Breast epithelium (tissue), 4 donors: Measurements from ENCODE around the gene PRKN. TPM values are rescaled to one million over a fixed set of nuclear protein-coding genes. Genes with fewer than 3 reads are reported as not detected.

Experiments
- DNase-seq, 2 donors: peaks; one replicate each; pipeline ENCODE4 v3.0.0-alpha.2; 2019; ENCODE audit warnings: low spot score in 2 of 2
- H3K27ac ChIP-seq, 2 donors: fragments of 200-600 bp; sonication (generic) in 1 of 2; one replicate each; pipeline ENCODE4 v1.5.1; 2016 to 2019; ENCODE audit warnings: mild to moderate bottlenecking in 1 of 2
- H3K27me3 ChIP-seq, 2 donors: fragments of 200-600 bp; sonication (generic) in 1 of 2; one replicate each; pipeline versions ENCODE4 v1.5.1 to v1.6.0; 2017 to 2019; ENCODE audit warnings: control low read depth in 1 of 2, mild to moderate bottlenecking in 1 of 2
- H3K36me3 ChIP-seq: fragments of 200-600 bp; one replicate; pipeline ENCODE4 v1.5.1; 2019
- H3K4me1 ChIP-seq, 2 donors: fragments of 200-600 bp; sonication (generic); one replicate each; pipeline ENCODE4 v1.5.1; 2016 to 2019; ENCODE audit warnings: control low read depth in 1 of 2
- H3K4me3 ChIP-seq, 3 donors: fragments of 200-600 bp; sonication (generic); 1 replicate in 2 of 3; 2 replicates in 1 of 3; pipeline ENCODE4 v1.5.1; 2016 to 2019; ENCODE audit warnings: mild to moderate bottlenecking in 3 of 3, moderate library complexity in 2 of 3
- H3K9me3 ChIP-seq, 2 donors: fragments of 200-600 bp; sonication (generic) in 1 of 2; one replicate each; pipeline ENCODE4 v1.5.1; 2016 to 2019; ENCODE audit warnings: control low read depth in 1 of 2
- POLR2A ChIP-seq: fragments of 450-650 bp; IDR thresholded peaks from one replicate; pipeline ENCODE4 v1.6.1; 2016; ENCODE audit warnings: antibody characterized with exemption, mild to moderate bottlenecking, moderate library complexity
- POLR2AphosphoS5 ChIP-seq, 3 donors: sonication (generic); formaldehyde crosslinking; IDR thresholded peaks; one replicate each; pipeline ENCODE4 v1.6.1; 2017; ENCODE audit warnings: antibody characterized with exemption in 3 of 3
- intact Hi-C: fragments of 100-400 bp; cut with DNase I; formaldehyde crosslinking; loops from one replicate; pipeline ENCODE4 v1.15.1; 2023; ENCODE audit warnings: low total_unique reads
- total RNA-seq, 3 donors: library from RNA; depleted of rRNA; stranded (reverse); fragments of >200 nt; gene quantifications; one replicate each; pipeline ENCODE4 v1.1.0, GENCODE V29; 2016
- TF ChIP-seq, protein P1 (sequence below), 3 donors: fragments of 450-650 bp; IDR thresholded peaks; one replicate each; pipeline ENCODE4 v1.5.1; 2016 to 2017; ENCODE audit warnings: antibody characterized with exemption in 3 of 3, mild to moderate bottlenecking in 3 of 3, moderate library complexity in 3 of 3

The PRKN gene
- total RNA-seq, 3 donors from 2014 or later = 7.2 to 19.0 (median 11.2) TPM

DNA sequence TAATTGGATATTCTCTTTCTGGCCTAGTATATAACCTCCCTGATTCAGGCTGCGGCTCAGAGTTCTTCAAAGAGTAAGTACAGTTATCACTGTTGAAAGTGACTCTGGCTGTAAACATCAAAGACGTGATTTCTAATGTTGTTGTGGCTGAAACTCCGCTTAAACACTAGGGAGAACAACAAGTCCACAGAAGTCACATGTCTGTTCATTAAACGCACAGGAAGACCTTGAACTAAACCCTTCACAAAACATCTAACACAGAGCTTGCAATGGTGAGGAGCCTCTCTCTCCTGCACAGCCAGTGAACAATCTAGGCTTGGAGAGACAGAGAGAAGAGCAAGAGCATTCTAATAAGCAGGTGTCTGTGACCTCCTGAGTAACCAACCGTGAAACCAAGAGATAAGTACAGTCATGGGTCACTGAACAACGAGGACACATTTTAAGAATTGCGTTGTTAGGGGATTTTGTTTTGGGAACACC lies 249.3 kb downstream of the PRKN start:
- no peak overlapping the region for H3K27ac ChIP-seq
- intact Hi-C loops = no loop called here
- no peaks in the 10 kb centered on the region for H3K36me3 ChIP-seq
- H3K27me3 ChIP-seq = no peaks in the 10 kb centered on the region
- DNase-seq = no peak
- H3K4me3 ChIP-seq = no peak overlapping the region
- H3K4me1 ChIP-seq = no peaks in the 10 kb centered on the region
- H3K9me3 ChIP-seq = no peaks in the 10 kb centered on the region
- TF ChIP-seq, protein P1, sequence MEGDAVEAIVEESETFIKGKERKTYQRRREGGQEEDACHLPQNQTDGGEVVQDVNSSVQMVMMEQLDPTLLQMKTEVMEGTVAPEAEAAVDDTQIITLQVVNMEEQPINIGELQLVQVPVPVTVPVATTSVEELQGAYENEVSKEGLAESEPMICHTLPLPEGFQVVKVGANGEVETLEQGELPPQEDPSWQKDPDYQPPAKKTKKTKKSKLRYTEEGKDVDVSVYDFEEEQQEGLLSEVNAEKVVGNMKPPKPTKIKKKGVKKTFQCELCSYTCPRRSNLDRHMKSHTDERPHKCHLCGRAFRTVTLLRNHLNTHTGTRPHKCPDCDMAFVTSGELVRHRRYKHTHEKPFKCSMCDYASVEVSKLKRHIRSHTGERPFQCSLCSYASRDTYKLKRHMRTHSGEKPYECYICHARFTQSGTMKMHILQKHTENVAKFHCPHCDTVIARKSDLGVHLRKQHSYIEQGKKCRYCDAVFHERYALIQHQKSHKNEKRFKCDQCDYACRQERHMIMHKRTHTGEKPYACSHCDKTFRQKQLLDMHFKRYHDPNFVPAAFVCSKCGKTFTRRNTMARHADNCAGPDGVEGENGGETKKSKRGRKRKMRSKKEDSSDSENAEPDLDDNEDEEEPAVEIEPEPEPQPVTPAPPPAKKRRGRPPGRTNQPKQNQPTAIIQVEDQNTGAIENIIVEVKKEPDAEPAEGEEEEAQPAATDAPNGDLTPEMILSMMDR (IDR thresholded peaks at IDR 0.05) = no peak
- TF ChIP-seq POLR2A = no peak
- TF ChIP-seq POLR2AphosphoS5 (IDR thresholded peaks at IDR 0.05) = no peak

DNA sequence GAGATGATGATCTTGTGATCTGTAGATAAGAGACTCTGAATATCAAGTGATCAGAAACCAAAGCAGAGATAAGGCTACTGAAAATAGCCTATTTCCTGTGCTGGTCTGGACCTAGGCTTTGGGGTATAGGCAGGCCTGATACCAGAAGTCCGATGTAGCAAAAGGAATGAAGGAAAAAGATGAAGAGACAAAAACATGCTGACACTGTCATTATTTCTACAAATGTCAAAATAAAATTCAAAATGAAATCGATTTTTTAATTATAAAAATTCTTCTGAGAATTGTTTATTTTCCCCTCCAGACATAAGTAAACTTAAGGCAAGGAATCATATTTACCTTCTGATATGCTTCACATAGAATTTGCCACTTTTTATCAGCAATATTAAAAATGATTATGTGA lies 252.8 kb downstream of the PRKN start:
- H3K4me3 ChIP-seq = no peak overlapping the region
- TF ChIP-seq POLR2AphosphoS5 (IDR thresholded peaks at IDR 0.05) (no peak), POLR2A (no peak)
- H3K36me3 ChIP-seq = no peaks in the 10 kb centered on the region
- no peaks in the 10 kb centered on the region for H3K4me1 ChIP-seq
- no peak for DNase-seq
- intact Hi-C loops = no loop called here
- no peaks in the 10 kb centered on the region for H3K27me3 ChIP-seq
- no peak overlapping the region for H3K27ac ChIP-seq
- no peaks in the 10 kb centered on the region for H3K9me3 ChIP-seq

DNA sequence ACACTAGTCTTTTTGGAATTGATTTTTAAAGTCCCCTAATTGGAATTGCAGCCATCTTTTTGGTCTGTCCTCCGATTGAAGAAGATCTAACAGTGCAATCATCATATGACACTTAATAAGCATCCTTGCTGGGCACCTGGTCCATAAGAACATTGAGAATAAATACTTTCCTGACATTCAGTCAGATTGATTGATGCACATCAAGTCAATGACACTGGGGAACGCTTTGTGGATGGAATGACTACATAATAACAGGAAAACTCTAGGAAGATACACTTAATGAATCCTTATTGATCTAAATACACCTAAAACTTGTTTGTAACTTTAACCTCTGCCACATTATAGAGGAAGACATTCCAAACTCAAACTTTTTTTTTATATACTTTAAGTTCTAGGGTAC lies 255.7 kb downstream of the PRKN start:
- H3K27ac ChIP-seq = no peak overlapping the region
- intact Hi-C loops = no loop called here
- no peak overlapping the region for H3K4me3 ChIP-seq
- H3K36me3 ChIP-seq = no peaks in the 10 kb centered on the region
- TF ChIP-seq POLR2AphosphoS5 (IDR thresholded peaks at IDR 0.05) (no peak), POLR2A (no peak)
- TF ChIP-seq, protein P1 (IDR thresholded peaks at IDR 0.05) = no peak
- DNase-seq = no peak
- no peaks in the 10 kb centered on the region for H3K27me3 ChIP-seq
- no peaks in the 10 kb centered on the region for H3K4me1 ChIP-seq
- H3K9me3 ChIP-seq = no peaks in the 10 kb centered on the region

DNA sequence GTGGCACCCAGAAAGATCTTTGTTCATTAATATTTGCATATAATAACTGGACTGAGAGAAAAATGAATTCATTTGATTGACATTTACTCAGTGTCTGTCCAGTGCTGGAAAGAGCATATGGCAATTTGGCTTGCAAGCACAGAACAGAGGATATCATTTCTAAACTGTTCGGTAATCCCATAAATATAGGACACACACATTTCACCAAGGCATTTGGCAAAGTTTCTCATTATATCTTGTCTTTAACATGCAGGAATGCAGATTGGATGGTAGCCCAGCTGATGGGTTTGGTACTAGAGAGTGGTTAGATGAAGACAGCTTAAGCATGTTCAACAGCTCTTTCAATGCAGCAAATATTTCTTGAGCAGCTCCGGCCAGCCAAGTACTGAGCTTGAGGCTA lies 259.2 kb downstream of the PRKN start:
- H3K9me3 ChIP-seq = no peaks in the 10 kb centered on the region
- intact Hi-C loops = no loop called here
- no peaks in the 10 kb centered on the region for H3K4me1 ChIP-seq
- H3K27me3 ChIP-seq = no peaks in the 10 kb centered on the region
- no peak overlapping the region for H3K27ac ChIP-seq
- H3K36me3 ChIP-seq = no peaks in the 10 kb centered on the region
- no peak overlapping the region for H3K4me3 ChIP-seq
- TF ChIP-seq, protein P1 (IDR thresholded peaks at IDR 0.05) = no peak
- no peak for TF ChIP-seq POLR2A
- TF ChIP-seq POLR2AphosphoS5 (IDR thresholded peaks at IDR 0.05) = no peak
- DNase-seq = no peak

DNA sequence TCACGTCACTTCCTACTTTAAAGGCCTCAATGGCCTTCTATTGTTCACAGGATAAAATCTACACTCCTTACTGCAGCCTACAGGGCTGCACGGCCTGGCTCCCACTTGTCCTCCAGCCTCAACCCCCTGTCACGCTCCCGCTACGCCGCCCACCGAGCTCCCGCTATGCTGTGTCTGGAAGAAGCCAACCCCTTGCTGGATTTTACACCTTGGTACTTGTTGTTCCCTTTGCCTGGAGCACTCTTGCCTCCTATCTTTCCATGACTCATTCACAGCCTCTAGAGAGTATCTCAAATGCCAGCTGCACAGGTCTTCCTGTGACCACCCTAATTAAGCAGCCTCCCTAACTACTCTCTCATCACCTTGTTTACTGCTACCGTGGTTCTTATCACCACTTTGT lies 259.9 kb downstream of the PRKN start:
- Histone ChIP-seq H3K4me3 (no peak overlapping the region), H3K27me3 (no peaks in the 10 kb centered on the region), H3K9me3 (no peaks in the 10 kb centered on the region), H3K27ac (no peak overlapping the region), H3K36me3 (no peaks in the 10 kb centered on the region), H3K4me1 (no peaks in the 10 kb centered on the region)
- intact Hi-C loops = no loop called here
- DNase-seq = no peak
- TF ChIP-seq POLR2AphosphoS5 (IDR thresholded peaks at IDR 0.05) (no peak), POLR2A (no peak)
- TF ChIP-seq, protein P1 (IDR thresholded peaks at IDR 0.05) = no peak

DNA sequence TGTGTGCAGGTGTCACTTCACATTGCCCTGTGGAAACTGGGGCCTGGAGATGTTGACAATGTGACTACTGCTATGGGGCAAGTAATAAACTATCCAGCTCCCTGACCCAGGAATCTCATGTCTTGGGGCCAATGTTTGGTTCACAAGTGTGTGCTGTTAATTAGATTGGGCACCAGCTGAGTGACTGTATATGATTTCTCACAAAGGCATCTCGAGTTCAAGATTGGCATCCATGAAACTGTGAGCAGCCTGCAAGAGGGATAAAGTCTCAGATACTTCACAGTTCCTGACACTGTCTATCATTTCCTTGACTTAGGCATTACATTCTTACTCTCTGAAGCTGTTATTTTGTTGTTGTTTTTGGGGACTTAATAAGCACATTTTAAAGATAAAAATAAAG lies 264.0 kb downstream of the PRKN start:
- Histone ChIP-seq H3K4me3 (no peak overlapping the region), H3K4me1 (no peaks in the 10 kb centered on the region), H3K27me3 (no peaks in the 10 kb centered on the region), H3K27ac (no peak overlapping the region), H3K9me3 (no peaks in the 10 kb centered on the region), H3K36me3 (no peaks in the 10 kb centered on the region)
- TF ChIP-seq POLR2A (no peak), POLR2AphosphoS5 (IDR thresholded peaks at IDR 0.05) (no peak)
- TF ChIP-seq, protein P1 (IDR thresholded peaks at IDR 0.05) = no peak
- intact Hi-C loops = no loop called here
- no peak for DNase-seq
